Measurements from ENCODE around the gene GALNT1. TPM values are rescaled to one million over a fixed set of nuclear protein-coding genes. Genes with fewer than 3 reads are reported as not detected.

The GALNT1 gene
- total RNA-seq, 1 experiment from 2014 or later, result 80.1 TPM

- TF ChIP-seq MYBL2 (CRISPR knock-in tag; IDR thresholded peaks at IDR 0.05) (no peak), CTCF (IDR thresholded peaks at IDR 0.05) (no peak)
Observed at GRCh38 chr18:35585608-35586007, 4.1 kb downstream of the GALNT1 start (continued).

- Mint-ChIP-seq H3K27ac (no peak overlapping the region; the same call in 1 of the 2 replicates), H3K4me1 (peaks cover 22% of the 10 kb centered on the region), H3K4me3 (no peak overlapping the region), H3K27me3 (ENCODE audit: low read depth) (no peaks in the 10 kb centered on the region), H3K9me3 (peaks cover 39% of the 10 kb centered on the region), H3K36me3 (peaks cover 43% of the 10 kb centered on the region)
- ChIA-PET CTCF (interaction anchor here (0.8 kb wide), 1 partner anchor 357 kb away, joined by 3 read pairs; no protein-coding TSS in a partner anchor), POLR2A (no interaction called here)
- ATAC-seq (no peak), DNase-seq (ENCODE audit: low spot score) (no peak)
- TF ChIP-seq ZNF671 (CRISPR knock-in tag; IDR thresholded peaks at IDR 0.05) (no peak), SOX15 (CRISPR knock-in tag; IDR thresholded peaks at IDR 0.05) (no peak), ZNF317 (CRISPR knock-in tag; IDR thresholded peaks at IDR 0.05; ENCODE audit: borderline replicate concordance, low read depth) (peak; percentile 92), RELA (CRISPR knock-in tag; IDR thresholded peaks at IDR 0.05; ENCODE audit: borderline replicate concordance) (no peak), TEAD1 (CRISPR knock-in tag; IDR thresholded peaks at IDR 0.05) (no peak), JUN (CRISPR knock-in tag; IDR thresholded peaks at IDR 0.05) (no peak)
Observed at GRCh38 chr18:35588122-35588521, 6.6 kb downstream of the GALNT1 start.

GRCh38 chr18:35588995-35589394 lies 7.5 kb downstream of the GALNT1 start:
- no peak overlapping the region; the same call in 1 of the 2 replicates for H3K27ac Mint-ChIP-seq
- H3K36me3 Mint-ChIP-seq, result peaks cover 37% of the 10 kb centered on the region
- H3K27me3 Mint-ChIP-seq (ENCODE audit: low read depth), result no peaks in the 10 kb centered on the region
- TF ChIP-seq ZBTB43 (CRISPR knock-in tag; IDR thresholded peaks at IDR 0.05) (no peak), CTCF (IDR thresholded peaks at IDR 0.05) (0 out of 2 replicates have a peak, but pooled peaks have one; percentile 12), ZNF423 (CRISPR knock-in tag; IDR thresholded peaks at IDR 0.05) (peak; percentile 44)
- DNase-seq (ENCODE audit: low spot score) (peak; percentile 45), ATAC-seq (peak; percentile 97)
- H3K4me3 Mint-ChIP-seq, result no peak overlapping the region
- POLR2A ChIA-PET, result no interaction called here
- H3K9me3 Mint-ChIP-seq, result peaks cover 37% of the 10 kb centered on the region
- H3K4me1 Mint-ChIP-seq, result peaks cover 17% of the 10 kb centered on the region
- CTCF ChIA-PET, result interaction anchor here (0.6 to 1.2 kb wide), 10 partner anchors 11 to 696 kb away, joined by 3 to 6 read pairs (median 3); no protein-coding TSS in a partner anchor

- Mint-ChIP-seq H3K9me3 (peaks cover 32% of the 10 kb centered on the region), H3K27me3 (ENCODE audit: low read depth) (no peaks in the 10 kb centered on the region), H3K4me3 (no peak overlapping the region), H3K27ac (no peak overlapping the region), H3K36me3 (peaks cover 32% of the 10 kb centered on the region), H3K4me1 (peaks cover 23% of the 10 kb centered on the region)
- CTCF ChIA-PET, result interaction anchor here (0.6 to 1.2 kb wide), 9 partner anchors 11 to 695 kb away, joined by 3 to 6 read pairs (median 3); no protein-coding TSS in a partner anchor
- POLR2A ChIA-PET, result no interaction called here
- DNase-seq (ENCODE audit: low spot score), result no peak
- no peak for ATAC-seq
- TF ChIP-seq NFATC4 (CRISPR knock-in tag; IDR thresholded peaks at IDR 0.05) (no peak), JUN (CRISPR knock-in tag; IDR thresholded peaks at IDR 0.05) (no peak), FOXJ3 (CRISPR knock-in tag; IDR thresholded peaks at IDR 0.05; ENCODE audit: borderline replicate concordance) (no peak), ZNF281 (CRISPR knock-in tag; IDR thresholded peaks at IDR 0.05) (no peak), ZNF532 (CRISPR knock-in tag; IDR thresholded peaks at IDR 0.05; ENCODE audit: borderline replicate concordance) (no peak), MAX (CRISPR knock-in tag; IDR thresholded peaks at IDR 0.05) (no peak), SMAD4 (CRISPR knock-in tag; IDR thresholded peaks at IDR 0.05) (no peak), CREM (CRISPR knock-in tag; IDR thresholded peaks at IDR 0.05) (no peak), ZNF416 (CRISPR knock-in tag; IDR thresholded peaks at IDR 0.05) (no peak)
Observed at GRCh38 chr18:35589546-35589945, 8.0 kb downstream of the GALNT1 start.

All from WTC11 (cell line).